Stimulated activated CD8-positive, alpha-beta memory T cell treated with anti-CD3 and anti-CD28 coated beads, Interleukin-12 subunit alpha, Interleukin-12 subunit beta, amount 100 ng/mL, for 4 hours (primary cell): ENCODE data around the gene OSBPL5.
"Not testable (repeated sequence)": the region's sequence is repeated elsewhere in the genome, so short reads cannot be mapped to it uniquely, and the experiment has no call there.

Source experiments
- DNase-seq: peaks from one replicate; pipeline ENCODE4 v3.0.0-alpha.2; 2020; ENCODE audit warnings: low read depth

The OSBPL5 gene

DNA sequence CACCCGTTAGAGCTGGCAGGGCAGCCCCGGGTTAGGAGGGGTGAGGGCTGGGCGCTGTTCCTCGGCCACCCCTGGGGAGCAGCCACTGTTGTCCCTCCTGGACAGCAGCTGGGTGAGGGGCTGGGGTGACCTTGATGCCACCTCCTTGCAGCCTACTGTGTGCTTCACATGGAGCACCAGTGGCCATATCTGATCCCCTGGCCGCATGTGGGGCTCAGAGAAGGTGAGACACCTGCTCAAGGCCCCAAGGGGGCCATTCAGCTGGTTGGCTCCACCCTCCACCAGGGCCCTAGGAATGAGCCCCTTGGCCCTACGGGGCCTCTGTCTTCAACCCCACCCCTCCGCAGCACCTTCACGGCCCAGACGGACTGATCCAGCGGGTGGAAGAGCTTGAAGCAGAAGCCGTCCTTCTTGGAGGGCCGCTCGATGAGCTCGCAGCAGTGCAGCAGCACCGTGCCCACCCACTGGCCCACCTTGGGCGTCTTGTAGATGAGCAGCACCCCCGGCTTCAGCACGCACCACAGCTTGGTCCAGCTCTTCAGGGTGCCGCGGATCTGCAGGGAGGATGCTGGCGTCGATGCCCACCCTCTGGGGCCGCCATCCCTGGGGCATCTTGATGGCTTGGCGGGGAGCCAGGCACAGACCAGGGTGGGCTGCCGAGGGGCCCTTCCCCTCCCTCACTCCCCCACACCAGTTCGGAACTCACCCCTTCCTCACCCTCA, 44.9 kb downstream of the OSBPL5 start:
- no peak for DNase-seq

- no peak for DNase-seq
Observed at GRCh38 chr11:3119141-3119821, 45.8 kb downstream of the OSBPL5 start.

GRCh38 chr11:3115321-3115720, 49.8 kb downstream of the OSBPL5 start:
- DNase-seq, result no peak

- not testable (repeated sequence) for DNase-seq
Observed at GRCh38 chr11:3113661-3114060, 51.4 kb downstream of the OSBPL5 start.

DNA sequence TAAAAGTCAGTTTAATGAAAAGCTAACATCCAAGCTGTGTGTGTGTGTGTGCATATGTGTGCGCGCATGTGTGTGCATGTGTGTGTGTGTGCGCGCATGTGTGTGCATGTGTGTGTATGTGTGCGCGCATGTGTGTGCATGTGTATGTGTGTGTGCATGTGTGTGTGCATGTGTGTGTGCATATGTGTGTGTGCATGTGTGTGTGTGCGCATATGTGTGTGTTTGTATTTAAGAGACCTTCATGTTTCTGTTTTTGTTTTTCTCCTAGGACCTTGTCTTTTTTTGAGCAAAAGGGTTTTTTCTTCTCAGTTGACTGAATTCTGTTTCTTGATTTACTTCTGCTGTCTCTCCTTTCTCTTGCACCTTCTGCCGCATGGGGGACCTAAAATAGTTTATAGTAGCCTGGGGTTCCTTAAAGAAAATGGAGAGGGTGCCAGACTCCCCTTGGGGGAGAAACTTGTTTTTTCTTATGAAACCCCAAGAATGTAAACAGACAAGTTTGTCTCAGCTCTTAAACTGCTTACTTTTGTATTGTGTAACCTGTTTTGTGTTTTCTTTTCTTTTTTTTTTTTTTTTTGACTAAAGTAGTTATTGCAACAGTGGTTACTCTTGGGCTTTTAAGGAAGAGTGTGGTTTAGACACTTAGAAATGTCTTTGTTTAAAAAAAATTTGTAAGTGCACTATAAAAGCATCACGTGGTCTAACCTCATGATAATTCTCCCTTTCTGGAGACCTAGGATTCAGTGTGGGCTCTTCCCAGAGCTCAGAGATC, 53.0 kb downstream of the OSBPL5 start:
- no peak for DNase-seq

DNA sequence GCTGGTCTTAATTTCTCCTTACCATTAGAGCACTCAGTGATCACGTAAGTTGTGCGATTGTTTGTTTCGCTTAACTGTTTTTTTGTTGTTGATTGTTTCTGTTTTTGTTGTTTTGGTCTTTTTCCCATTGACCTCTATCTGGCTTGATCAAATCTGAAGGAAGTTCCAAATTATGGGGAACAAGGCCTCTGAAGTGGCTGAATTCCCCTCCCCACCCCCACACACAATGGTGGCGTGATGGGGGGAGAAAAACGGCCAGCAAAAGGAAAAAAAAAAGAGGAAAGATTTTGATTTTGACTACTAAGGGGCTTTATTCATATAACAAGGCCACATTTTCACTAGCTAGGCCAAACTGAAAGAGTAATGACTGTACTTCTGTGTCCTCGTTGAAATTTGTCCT, 53.6 kb downstream of the OSBPL5 start:
- DNase-seq, result no peak

- DNase-seq, result peak; percentile 13
Observed at GRCh38 chr11:3109921-3110706, 55.0 kb downstream of the OSBPL5 start.

GRCh38 chr11:3109434-3109833, 55.7 kb downstream of the OSBPL5 start:
- no peak for DNase-seq

GRCh38 chr11:3108183-3108721, 56.9 kb downstream of the OSBPL5 start:
- no peak for DNase-seq

- DNase-seq, result no peak
Observed at GRCh38 chr11:3107608-3108182, 57.4 kb downstream of the OSBPL5 start.

DNA sequence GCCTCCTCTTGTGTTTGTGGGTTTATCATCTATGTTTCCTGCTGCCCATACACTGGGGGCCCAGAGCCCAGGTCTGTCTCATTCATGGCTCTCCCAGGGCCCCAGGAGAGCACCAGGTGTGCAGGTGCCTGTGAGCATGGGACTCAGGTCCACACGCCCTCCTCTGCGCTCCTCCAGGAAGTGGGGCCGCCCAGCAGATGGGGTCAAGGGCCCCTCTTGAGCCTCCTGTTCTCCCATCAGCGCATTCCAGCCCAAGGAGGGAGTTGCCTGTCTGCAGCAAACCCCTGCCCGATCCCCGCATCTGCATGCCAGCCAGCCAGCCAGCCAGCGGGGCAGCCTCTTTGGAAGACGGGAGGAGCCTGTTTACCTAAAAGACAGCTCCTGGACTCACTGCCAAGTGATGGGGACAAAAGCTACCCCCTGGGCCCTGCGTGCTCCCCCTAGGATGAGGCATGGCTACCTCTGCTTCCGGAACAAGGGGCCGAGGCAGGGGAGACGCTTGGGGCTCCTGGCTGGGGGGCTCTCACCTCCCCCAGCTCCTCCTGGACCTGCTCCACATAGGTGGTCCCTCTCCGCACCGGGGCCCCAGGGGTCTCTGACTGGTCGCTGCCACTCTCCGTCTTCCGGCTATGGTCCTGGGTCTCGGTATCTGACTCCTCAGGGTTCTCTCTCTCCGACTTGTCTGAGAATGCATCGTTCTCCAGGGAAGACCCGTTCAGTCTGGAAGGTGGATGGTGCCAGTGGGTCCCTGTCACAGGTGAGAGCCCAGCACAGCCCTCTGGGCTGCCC, 58.2 kb downstream of the OSBPL5 start:
- no peak for DNase-seq

DNA sequence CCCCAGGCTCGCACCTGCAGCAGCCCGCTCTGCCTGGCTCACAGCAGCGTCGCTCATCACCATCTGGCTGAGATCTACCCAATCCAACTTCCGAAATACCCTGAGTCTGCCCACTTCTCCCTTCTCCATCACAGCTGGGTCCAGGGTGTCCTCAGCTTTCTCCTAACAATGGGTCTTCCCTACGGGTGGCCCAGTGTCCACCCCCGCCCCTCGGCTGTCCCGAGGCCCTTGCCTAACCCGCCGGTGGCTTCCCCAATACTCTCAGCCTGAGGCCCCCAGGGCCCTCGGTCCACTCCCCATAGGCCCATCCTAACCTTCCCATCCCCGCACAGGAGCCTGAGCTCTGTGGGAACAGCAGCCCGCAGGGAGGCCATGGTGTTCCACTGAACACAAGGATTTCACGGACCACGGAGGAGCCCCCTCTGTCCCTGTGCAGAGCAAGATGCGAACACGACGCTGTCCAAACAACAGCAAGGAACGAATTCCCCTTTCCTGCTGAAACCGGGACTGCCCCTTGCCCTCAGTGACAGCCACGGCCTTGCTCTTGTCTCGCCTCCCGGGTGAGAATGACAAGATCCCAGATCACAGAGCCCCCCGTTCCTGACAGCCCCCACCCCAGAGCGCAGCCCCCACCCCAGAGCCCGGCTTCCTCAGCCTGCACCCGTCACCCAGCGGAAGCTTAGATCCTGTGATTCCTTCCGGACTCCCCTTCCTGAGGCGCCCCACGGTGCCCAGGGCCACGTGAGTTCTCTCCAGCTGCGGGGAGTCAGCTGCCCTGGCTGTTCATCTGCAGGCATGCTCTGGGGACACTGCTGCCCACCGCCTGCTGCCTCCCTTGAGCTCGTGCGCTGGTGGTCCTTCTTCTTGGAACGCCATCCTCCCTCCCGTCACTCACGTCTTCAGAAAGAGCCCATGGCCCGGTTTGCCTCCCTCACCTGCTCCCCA, 59.0 kb downstream of the OSBPL5 start:
- DNase-seq, result no peak

GRCh38 chr11:3104961-3105790, 59.9 kb downstream of the OSBPL5 start:
- no peak for DNase-seq

- DNase-seq, result no peak
Observed at GRCh38 chr11:3104051-3104714, 60.9 kb downstream of the OSBPL5 start.

DNA sequence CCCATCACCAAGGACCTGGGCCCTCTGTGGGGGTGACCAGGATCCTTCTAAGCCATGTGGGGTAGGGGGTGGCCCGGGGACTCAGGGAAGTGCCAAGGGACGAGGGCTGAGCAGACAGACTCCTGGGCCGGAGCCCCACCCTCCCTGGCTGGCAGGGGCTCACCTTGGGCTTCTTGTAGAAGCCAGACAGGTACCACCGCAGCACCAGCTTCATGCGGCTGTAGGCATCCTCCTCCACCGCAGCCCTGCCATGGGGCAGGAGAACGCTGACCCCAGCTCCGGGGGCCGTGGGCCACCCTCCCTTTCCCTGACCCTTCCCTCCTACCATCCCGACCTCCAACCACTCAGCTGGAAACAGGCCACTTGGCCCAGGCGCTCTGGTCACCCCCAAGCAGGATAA, 62.0 kb downstream of the OSBPL5 start:
- DNase-seq, result no peak

GRCh38 chr11:3102641-3102921, 62.5 kb downstream of the OSBPL5 start:
- DNase-seq, result no peak

DNA sequence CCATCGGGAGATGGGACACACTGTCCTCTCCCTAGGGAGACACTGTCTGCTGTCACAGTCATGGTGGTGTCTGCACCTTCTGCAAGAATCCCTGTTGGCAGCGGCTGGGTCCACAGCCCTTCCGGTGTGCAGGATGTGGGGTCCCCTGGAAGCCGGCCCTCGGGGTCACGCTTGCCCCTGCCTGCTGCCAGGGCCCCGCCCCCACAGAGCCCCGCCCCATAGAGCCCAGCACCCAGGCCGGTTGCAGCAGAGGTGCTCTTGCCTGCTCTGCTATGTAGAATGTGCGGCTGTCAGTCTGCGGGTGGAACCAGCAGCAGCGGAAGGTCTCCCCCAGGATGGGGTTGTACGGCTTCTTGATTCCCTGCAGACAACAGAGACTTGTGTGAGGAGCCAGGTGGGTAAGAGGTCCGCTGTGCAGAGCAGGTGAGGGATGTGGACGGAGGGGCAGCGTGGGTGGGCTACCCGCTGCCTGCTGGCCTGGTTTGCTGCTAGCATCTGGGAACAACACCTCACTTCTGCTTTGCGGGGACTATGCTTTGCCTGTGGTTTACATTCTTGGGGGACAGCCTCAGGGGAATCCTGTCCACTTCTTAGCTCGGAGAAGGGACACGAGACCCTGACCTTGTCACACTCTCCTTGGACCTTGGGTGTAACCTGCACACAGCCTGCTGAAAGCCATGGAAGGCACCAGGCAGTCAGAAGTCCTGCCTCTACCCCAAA, 63.0 kb downstream of the OSBPL5 start:
- DNase-seq, result no peak

GRCh38 chr11:3099178-3099577, 65.9 kb downstream of the OSBPL5 start:
- no peak for DNase-seq
